HCT116 (cell line): ENCODE data around the gene STPG1. TPM values are rescaled to one million over a fixed set of nuclear protein-coding genes. Genes with fewer than 3 reads are reported as not detected.

Experiments used
- ATAC-seq: fragments of 200-7000 bp; cut with Tn5 transposase; 2 replicates; pipeline ENCODE4 v1.9.1; 2020; ENCODE audit warnings: mild to moderate bottlenecking, moderate library complexity
- BruUV-seq: library from RNA; stranded (reverse); fragments of 400-500 nt; replicated peaks from 2 replicates; lab custom pipeline; 2021; lab: Mats Ljungman, UMichigan
- CTCF ChIA-PET: fragments of 300-600 bp; sonication (Branson Sonifier 250); formaldehyde crosslinking; loops from one replicate; lab custom pipeline; 2021; ENCODE audit warnings: antibody characterized with exemption; lab: Charles Lee
- POLR2A ChIA-PET: fragments of 300-600, 350-600 bp; sonication (Branson Sonifier 250); formaldehyde crosslinking; loops from one replicate; lab custom pipeline; 2021; ENCODE audit warnings: antibody characterized with exemption; lab: Charles Lee
- RAD21 ChIA-PET, 2 experiments: fragments of 300-600 bp; sonication (Branson Sonifier 250); formaldehyde crosslinking; loops; one replicate each; lab custom pipeline; 2023; ENCODE audit warnings: low total read pairs in 2 of 2; ENCODE audit not compliant: uncharacterized antibody in 2 of 2, unreplicated experiment in 2 of 2, low non-redundant PET in 1 of 2; lab: Charles Lee
- DNase-seq: peaks from one replicate; pipeline ENCODE4 v3.0.0-alpha.2; 2010; ENCODE audit warnings: low read depth, low spot score
- H2AFZ ChIP-seq: fragments of 200-600 bp; shearing (Covaris generic), sonication (generic); 2 replicates; pipeline ENCODE4 v1.6.1; 2017; ENCODE audit warnings: low read depth, mixed run types, mixed read lengths, antibody characterized with exemption, low read length; ENCODE audit not compliant: poor library complexity, severe bottlenecking
- H3K27ac ChIP-seq: 2 replicates; pipeline ENCODE4 v1.5.1; 2012; ENCODE audit warnings: low read depth, low read length
- H3K27me3 ChIP-seq: fragments of 200-600 bp; sonication (generic); 2 replicates; pipeline ENCODE4 v1.6.1; 2016; ENCODE audit warnings: mixed run types, low read length, mixed read lengths; ENCODE audit not compliant: insufficient read depth
- H3K36me3 ChIP-seq, 2 experiments: fragments of 200-500 bp in 1 of 2; fragments of 200-600 bp in 1 of 2; sonication (Bioruptor generic) in 1 of 2; sonication (generic) in 1 of 2; 2 replicates each; pipeline versions ENCODE4 v1.5.1 to v1.6.1; 2014 to 2016; ENCODE audit warnings: low read length in 2 of 2, inconsistent platforms in 1 of 2, mixed read lengths in 1 of 2, mixed run types in 1 of 2; ENCODE audit not compliant: insufficient read depth in 2 of 2, control insufficient read depth in 1 of 2
- H3K4me1 ChIP-seq, 2 experiments: fragments of 200-600 bp in 1 of 2; sonication (generic) in 1 of 2; 2 replicates each; pipeline versions ENCODE4 v1.5.1 to v1.6.1; 2012 to 2017; ENCODE audit warnings: low read length in 2 of 2, inconsistent platforms in 1 of 2, mild to moderate bottlenecking in 1 of 2, mixed read lengths in 1 of 2, mixed run types in 1 of 2, moderate library complexity in 1 of 2; ENCODE audit not compliant: insufficient read depth in 2 of 2, control insufficient read depth in 1 of 2
- H3K4me2 ChIP-seq: fragments of 200-600 bp; sonication (generic); 2 replicates; pipeline ENCODE4 v1.6.1; 2017; ENCODE audit warnings: mixed run types, low read length, mixed read lengths
- H3K4me3 ChIP-seq, 2 experiments: fragments of 200-600 bp in 1 of 2; sonication (generic) in 1 of 2; replicated peaks in 1 of 2; 2 replicates each; pipeline ENCODE4 v1.5.1; 2011 to 2016; ENCODE audit warnings: low read length in 2 of 2, control low read depth in 1 of 2, low read depth in 1 of 2, mild to moderate bottlenecking in 1 of 2, mixed read lengths in 1 of 2, mixed run types in 1 of 2
- H3K79me2 ChIP-seq: fragments of 200-600 bp; sonication (generic); 2 replicates; pipeline ENCODE4 v1.6.1; 2017; ENCODE audit warnings: mild to moderate bottlenecking, mixed run types, low read length, moderate library complexity, mixed read lengths; ENCODE audit not compliant: insufficient read depth
- H3K9ac ChIP-seq: fragments of 200-600 bp; sonication (generic); 2 replicates; pipeline ENCODE4 v1.6.1; 2016; ENCODE audit warnings: low read length, mixed read lengths
- H3K9me2 ChIP-seq: fragments of 200-600 bp; sonication (generic), shearing (Covaris generic); 2 replicates; pipeline ENCODE4 v1.6.1; 2017; ENCODE audit warnings: mixed run types, mild to moderate bottlenecking, moderate library complexity; ENCODE audit not compliant: insufficient read depth
- H3K9me3 ChIP-seq, 2 experiments: fragments of 200-500 bp in 1 of 2; fragments of 200-600 bp in 1 of 2; sonication (Bioruptor generic) in 1 of 2; sonication (generic) in 1 of 2; 2 replicates each; pipeline ENCODE4 v1.6.1; 2014 to 2017; ENCODE audit warnings: low read length in 2 of 2, mixed read lengths in 2 of 2, inconsistent platforms in 1 of 2, low read depth in 1 of 2, mild to moderate bottlenecking in 1 of 2, mixed run types in 1 of 2, moderate library complexity in 1 of 2; ENCODE audit not compliant: control insufficient read depth in 1 of 2, insufficient read depth in 1 of 2
- H4K20me1 ChIP-seq: fragments of 200-600 bp; sonication (generic), shearing (Covaris generic); 2 replicates; pipeline ENCODE4 v1.6.1; 2017; ENCODE audit warnings: mixed run types, mild to moderate bottlenecking, moderate library complexity; ENCODE audit not compliant: insufficient read depth
- CBX3 ChIP-seq: IDR thresholded peaks from 2 replicates; pipeline ENCODE4 v1.6.1; 2012; ENCODE audit warnings: low read depth
- CEBPB ChIP-seq: IDR thresholded peaks from 2 replicates; pipeline ENCODE4 v1.6.1; 2012; ENCODE audit warnings: low read depth
- EGR1 ChIP-seq: IDR thresholded peaks from 2 replicates; pipeline ENCODE4 v1.6.1; 2012; ENCODE audit warnings: low read depth
- EZH2 ChIP-seq: fragments of 200-600 bp; sonication (generic); IDR thresholded peaks from 2 replicates; pipeline ENCODE4 v1.6.1; 2017; ENCODE audit warnings: antibody characterized with exemption, mixed run types
- EZH2phosphoT487 ChIP-seq: fragments of 200-600 bp; IDR thresholded peaks from 2 replicates; pipeline ENCODE4 v1.6.1; 2018; ENCODE audit warnings: antibody characterized with exemption, borderline replicate concordance
- FOSL1 ChIP-seq: IDR thresholded peaks from 2 replicates; pipeline ENCODE4 v1.6.1; 2012; ENCODE audit warnings: low read depth
- JUND ChIP-seq: IDR thresholded peaks from 2 replicates; pipeline ENCODE4 v1.6.1; 2012
- POLR2A ChIP-seq: IDR thresholded peaks from 2 replicates; pipeline ENCODE4 v1.7.0; 2011; ENCODE audit warnings: borderline replicate concordance; ENCODE audit not compliant: insufficient read depth, insufficient read length; ENCODE audit errors: extremely low read depth
- POLR2AphosphoS5 ChIP-seq: IDR thresholded peaks from 2 replicates; pipeline ENCODE4 v1.6.1; 2011; ENCODE audit warnings: mild to moderate bottlenecking, low read depth, low read length, moderate library complexity
- RAD21 ChIP-seq: IDR thresholded peaks from 2 replicates; pipeline ENCODE4 v1.6.1; 2012; ENCODE audit warnings: low read depth, mild to moderate bottlenecking
- SIN3A ChIP-seq: IDR thresholded peaks from 2 replicates; pipeline ENCODE4 v1.6.1; 2012; ENCODE audit warnings: low read depth
- SP1 ChIP-seq: IDR thresholded peaks from 2 replicates; pipeline ENCODE4 v1.6.1; 2012; ENCODE audit warnings: low read depth
- TCF7L2 ChIP-seq: IDR thresholded peaks from 2 replicates; pipeline ENCODE4 v1.7.0; 2011; ENCODE audit warnings: borderline replicate concordance, inconsistent platforms; ENCODE audit not compliant: insufficient read depth, insufficient read length; ENCODE audit errors: extremely low read depth
- YY1 ChIP-seq: IDR thresholded peaks from 2 replicates; pipeline ENCODE4 v1.6.1; 2011; ENCODE audit warnings: low read length, low read depth, moderate library complexity, mild to moderate bottlenecking; ENCODE audit not compliant: insufficient replicate concordance; ENCODE audit errors: extremely low read depth
- ZFX ChIP-seq: fragments of 450-650 bp; IDR thresholded peaks from 2 replicates; pipeline ENCODE4 v1.6.1; 2017
- ZNF274 ChIP-seq: fragments of 200-500 bp; sonication (Bioruptor generic); IDR thresholded peaks from 2 replicates; pipeline ENCODE4 v1.6.1; 2014; ENCODE audit warnings: mild to moderate bottlenecking, low read depth, low read length, inconsistent platforms
- intact Hi-C: fragments of 100-400 bp; cut with micrococcal nuclease; formaldehyde crosslinking; loops from 2 replicates; pipeline ENCODE4 v1.10.0; 2022
- total RNA-seq: library from RNA; stranded (reverse); gene quantifications from one replicate; pipeline ENCODE4 v1.2.1, GENCODE V29; 2021; ENCODE audit not compliant: unreplicated experiment
- TF ChIP-seq, protein P1 (sequence below): IDR thresholded peaks from 2 replicates; pipeline ENCODE4 v1.6.1; 2011; ENCODE audit warnings: mild to moderate bottlenecking, low read length, moderate library complexity; ENCODE audit not compliant: insufficient replicate concordance; ENCODE audit errors: extremely low read depth
- TF ChIP-seq, protein P2 (sequence below): IDR thresholded peaks from 2 replicates; pipeline ENCODE4 v1.6.1; 2012
- TF ChIP-seq, protein P3 (sequence below), 3 experiments: fragments of 200-600 bp in 1 of 3; sonication (generic) in 1 of 3; IDR thresholded peaks in 2 of 3; conservative IDR thresholded peaks in 1 of 3; 2 replicates each; pipeline ENCODE4 v1.5.1; 2012 to 2017; ENCODE audit warnings: low read depth in 2 of 3, low read length in 2 of 3, antibody characterized with exemption in 1 of 3, borderline replicate concordance in 1 of 3, control low read depth in 1 of 3, mild to moderate bottlenecking in 1 of 3, mixed read lengths in 1 of 3, mixed run types in 1 of 3, moderate library complexity in 1 of 3; ENCODE audit not compliant: insufficient read depth in 1 of 3

STPG1 gene
- total RNA-seq, 1 experiment from 2014 or later = 13.4 TPM

DNA sequence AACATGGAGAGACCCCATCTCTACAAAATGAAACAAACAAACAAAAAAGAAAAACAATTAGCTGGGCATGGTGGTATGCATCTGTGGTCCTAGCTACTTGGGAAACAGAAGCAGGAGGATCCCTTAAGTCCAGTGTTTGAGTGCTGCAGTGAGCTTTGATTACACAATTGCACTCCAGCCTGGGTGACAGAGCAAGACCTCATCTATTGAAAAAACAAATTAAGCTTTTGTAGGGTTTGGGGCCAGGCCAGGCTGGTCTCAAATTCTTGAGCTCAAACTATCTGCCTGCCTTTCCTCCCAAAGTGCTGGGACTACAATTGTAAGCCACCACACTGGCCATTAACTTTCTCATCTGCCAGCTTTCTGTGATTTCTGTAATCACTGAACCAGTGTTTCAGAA is 29.2 kb upstream of the STPG1 start:
- Histone ChIP-seq H3K4me2 (no peak overlapping the region), H3K79me2 (no peaks in the 10 kb centered on the region), H3K27ac (no peak overlapping the region), H3K4me3 (no peak overlapping the region), H3K27me3 (no peaks in the 10 kb centered on the region), H4K20me1 (no peaks in the 10 kb centered on the region), H3K9ac (no peak overlapping the region), H3K9me2 (no peaks in the 10 kb centered on the region), H3K36me3 (no peaks in the 10 kb centered on the region), H3K4me1 (peaks cover 0 to 9% of the 10 kb centered on the region in 2 experiments; a peak in 3 of 4 replicates), H2AFZ (no peak overlapping the region), H3K9me3 (no peaks in the 10 kb centered on the region)
- CTCF ChIA-PET = interaction anchor here (1.0 kb wide), 1 partner anchor 28 kb away, joined by 3 read pairs; the partner anchor contains the start of gene NIPAL3
- intact Hi-C loops = no loop called here
- POLR2A ChIA-PET = no interaction called here
- no peak for ATAC-seq
- TF ChIP-seq SP1 (no peak), EZH2 (no peak), POLR2A (no peak), ZFX (no peak), SIN3A (no peak), TCF7L2 (no peak), EGR1 (no peak), CBX3 (no peak), FOSL1 (no peak), ZNF274 (no peak), POLR2AphosphoS5 (no peak), JUND (no peak), EZH2phosphoT487 (no peak), CEBPB (no peak), RAD21 (no peak), YY1 (no peak)
- TF ChIP-seq, protein P1, sequence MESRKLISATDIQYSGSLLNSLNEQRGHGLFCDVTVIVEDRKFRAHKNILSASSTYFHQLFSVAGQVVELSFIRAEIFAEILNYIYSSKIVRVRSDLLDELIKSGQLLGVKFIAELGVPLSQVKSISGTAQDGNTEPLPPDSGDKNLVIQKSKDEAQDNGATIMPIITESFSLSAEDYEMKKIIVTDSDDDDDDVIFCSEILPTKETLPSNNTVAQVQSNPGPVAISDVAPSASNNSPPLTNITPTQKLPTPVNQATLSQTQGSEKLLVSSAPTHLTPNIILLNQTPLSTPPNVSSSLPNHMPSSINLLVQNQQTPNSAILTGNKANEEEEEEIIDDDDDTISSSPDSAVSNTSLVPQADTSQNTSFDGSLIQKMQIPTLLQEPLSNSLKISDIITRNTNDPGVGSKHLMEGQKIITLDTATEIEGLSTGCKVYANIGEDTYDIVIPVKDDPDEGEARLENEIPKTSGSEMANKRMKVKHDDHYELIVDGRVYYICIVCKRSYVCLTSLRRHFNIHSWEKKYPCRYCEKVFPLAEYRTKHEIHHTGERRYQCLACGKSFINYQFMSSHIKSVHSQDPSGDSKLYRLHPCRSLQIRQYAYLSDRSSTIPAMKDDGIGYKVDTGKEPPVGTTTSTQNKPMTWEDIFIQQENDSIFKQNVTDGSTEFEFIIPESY = no peak
- TF ChIP-seq, protein P2, sequence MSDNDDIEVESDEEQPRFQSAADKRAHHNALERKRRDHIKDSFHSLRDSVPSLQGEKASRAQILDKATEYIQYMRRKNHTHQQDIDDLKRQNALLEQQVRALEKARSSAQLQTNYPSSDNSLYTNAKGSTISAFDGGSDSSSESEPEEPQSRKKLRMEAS = no peak
- TF ChIP-seq, protein P3, sequence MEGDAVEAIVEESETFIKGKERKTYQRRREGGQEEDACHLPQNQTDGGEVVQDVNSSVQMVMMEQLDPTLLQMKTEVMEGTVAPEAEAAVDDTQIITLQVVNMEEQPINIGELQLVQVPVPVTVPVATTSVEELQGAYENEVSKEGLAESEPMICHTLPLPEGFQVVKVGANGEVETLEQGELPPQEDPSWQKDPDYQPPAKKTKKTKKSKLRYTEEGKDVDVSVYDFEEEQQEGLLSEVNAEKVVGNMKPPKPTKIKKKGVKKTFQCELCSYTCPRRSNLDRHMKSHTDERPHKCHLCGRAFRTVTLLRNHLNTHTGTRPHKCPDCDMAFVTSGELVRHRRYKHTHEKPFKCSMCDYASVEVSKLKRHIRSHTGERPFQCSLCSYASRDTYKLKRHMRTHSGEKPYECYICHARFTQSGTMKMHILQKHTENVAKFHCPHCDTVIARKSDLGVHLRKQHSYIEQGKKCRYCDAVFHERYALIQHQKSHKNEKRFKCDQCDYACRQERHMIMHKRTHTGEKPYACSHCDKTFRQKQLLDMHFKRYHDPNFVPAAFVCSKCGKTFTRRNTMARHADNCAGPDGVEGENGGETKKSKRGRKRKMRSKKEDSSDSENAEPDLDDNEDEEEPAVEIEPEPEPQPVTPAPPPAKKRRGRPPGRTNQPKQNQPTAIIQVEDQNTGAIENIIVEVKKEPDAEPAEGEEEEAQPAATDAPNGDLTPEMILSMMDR (IDR thresholded peaks at IDR 0.05 in 2 of 3, conservative IDR thresholded peaks at IDR 0.05 in 1 of 3; ENCODE audit: borderline replicate concordance in 1 of 3, insufficient read depth in 1 of 3, low read depth in 2 of 3, low read length in 2 of 3) = no peak
- no peak for DNase-seq
- BruUV-seq = no TSS peak
- RAD21 ChIA-PET = no interaction called here
